ENCODE measurements around the gene CRISP3. TPM values are rescaled to one million over a fixed set of nuclear protein-coding genes. Genes with fewer than 3 reads are reported as not detected.

Gene CRISP3
- total and polyA plus RNA-seq, 9 of the 15 experiments (the other 6 are each of a cell fraction or from before 2014, with no cell fraction given), result 0.21 to 2.0 (median 0.58) TPM

DNA sequence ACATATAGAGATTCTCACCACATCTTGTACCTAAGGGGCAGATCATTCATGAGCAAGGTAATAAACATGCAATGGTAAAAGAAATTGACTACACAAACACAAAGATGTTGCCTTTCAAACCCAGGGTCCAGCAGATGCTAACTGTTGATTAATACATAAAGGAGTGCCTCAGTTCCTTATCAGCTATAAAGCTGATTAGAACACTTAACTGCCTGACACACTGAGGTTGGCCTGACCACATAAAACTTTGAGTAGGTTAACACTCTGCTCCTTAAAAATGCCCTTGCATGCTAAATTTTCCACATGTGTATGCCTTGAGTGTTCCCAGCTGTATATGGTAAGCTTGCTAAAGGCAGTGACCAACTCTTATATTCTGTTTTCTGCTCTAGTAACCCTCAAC is 45.7 kb downstream of the CRISP3 start (continued):
- TF ChIP-seq CHAMP1 (IDR thresholded peaks at IDR 0.05), result no peak
- TF ChIP-seq, protein P1, sequence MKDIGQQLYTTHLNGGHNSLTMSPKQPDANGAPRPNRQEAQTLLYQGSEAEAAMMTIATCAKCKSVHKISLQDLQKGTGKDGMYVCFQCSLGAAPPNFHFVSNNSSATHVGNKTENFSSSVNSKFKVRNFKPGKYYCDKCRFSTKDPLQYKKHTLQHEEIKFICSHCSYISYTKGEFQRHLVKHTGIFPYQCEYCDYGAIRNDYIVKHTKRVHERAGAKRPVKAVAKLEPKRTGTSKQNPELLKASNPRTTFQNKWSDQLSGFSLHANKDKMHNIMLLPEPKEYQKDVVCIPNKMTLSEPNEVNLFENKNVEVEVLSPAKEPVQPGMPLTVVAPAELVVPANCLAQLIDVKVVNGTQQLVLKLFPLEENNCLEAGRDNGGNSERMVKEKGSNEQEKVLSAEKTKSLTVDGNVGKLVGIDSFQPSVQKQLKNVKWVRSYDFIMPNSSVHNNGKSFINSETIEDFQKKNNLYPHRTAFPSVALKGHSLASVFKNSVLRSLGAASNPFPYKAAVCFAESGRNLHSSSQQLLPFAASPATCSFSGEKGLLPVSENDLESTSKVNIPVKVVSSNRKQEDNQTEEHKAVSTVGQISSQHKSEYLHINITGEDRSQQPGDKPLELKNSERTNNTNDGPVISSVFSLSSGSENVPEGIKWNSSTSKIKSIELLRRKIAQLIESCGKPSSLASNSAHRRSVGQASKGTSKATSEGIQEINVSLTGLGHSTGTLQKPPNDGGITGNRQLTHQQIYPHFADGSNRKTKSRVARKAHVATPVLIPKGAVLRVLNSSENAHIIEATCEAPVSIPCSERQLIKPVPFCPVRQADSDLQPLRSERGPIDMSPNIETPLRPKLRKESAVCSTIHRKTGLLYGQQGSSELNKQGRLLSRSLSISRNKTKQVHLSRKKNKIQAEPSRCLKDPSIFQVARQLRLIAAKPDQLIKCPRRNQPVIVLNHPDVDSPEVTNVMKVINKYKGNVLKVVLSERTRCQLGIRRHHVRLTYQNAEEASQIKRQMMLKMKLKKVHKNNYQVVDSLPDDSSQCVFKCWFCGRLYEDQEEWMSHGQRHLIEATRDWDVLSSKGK (CRISPR knock-in tag; IDR thresholded peaks at IDR 0.05), result no peak
- no peak for TF ChIP-seq RBM15 (IDR thresholded peaks at IDR 0.05; ENCODE audit: insufficient read depth, low read length)
- no peak for TF ChIP-seq ZNF212 (CRISPR knock-in tag; IDR thresholded peaks at IDR 0.05)
- TF ChIP-seq SOX6 (IDR thresholded peaks at IDR 0.05), result no peak
- 0 out of 2 replicates have a peak, but pooled peaks have one; percentile 20 for TF ChIP-seq SMARCE1 (IDR thresholded peaks at IDR 0.05)
- 0 out of 2 replicates have a peak, but pooled peaks have one; percentile 44 for TF ChIP-seq SMARCA4 (IDR thresholded peaks at IDR 0.05)
- peak; percentile 50 for TF ChIP-seq CBFA2T3 (IDR thresholded peaks at IDR 0.05)
- TF ChIP-seq JUN (IDR thresholded peaks at IDR 0.05; ENCODE audit: borderline replicate concordance, low read depth, low read length), result no peak
- no peak for TF ChIP-seq JUN (CRISPR knock-in tag; IDR thresholded peaks at IDR 0.05; ENCODE audit: borderline replicate concordance)
- peak; percentile 38; the same call in 1 of the 2 replicates for TF ChIP-seq TEAD4 (IDR thresholded peaks at IDR 0.05; ENCODE audit: low read length)
- no peak for TF ChIP-seq TEAD4 (CRISPR knock-in tag; IDR thresholded peaks at IDR 0.05; ENCODE audit: borderline replicate concordance)
- TF ChIP-seq, protein P2, sequence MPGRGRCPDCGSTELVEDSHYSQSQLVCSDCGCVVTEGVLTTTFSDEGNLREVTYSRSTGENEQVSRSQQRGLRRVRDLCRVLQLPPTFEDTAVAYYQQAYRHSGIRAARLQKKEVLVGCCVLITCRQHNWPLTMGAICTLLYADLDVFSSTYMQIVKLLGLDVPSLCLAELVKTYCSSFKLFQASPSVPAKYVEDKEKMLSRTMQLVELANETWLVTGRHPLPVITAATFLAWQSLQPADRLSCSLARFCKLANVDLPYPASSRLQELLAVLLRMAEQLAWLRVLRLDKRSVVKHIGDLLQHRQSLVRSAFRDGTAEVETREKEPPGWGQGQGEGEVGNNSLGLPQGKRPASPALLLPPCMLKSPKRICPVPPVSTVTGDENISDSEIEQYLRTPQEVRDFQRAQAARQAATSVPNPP (IDR thresholded peaks at IDR 0.05; ENCODE audit: borderline replicate concordance, insufficient read depth, insufficient read length), result no peak

Measured in K562 (cell line).